Endothelial cell of umbilical vein (primary cell): Measurements from ENCODE around the gene CUX1. TPM values are rescaled to one million over a fixed set of nuclear protein-coding genes. Genes with fewer than 3 reads are reported as not detected.
A peak's percentile ranks its signal among the peaks of the same experiment; 100 is the strongest.

Source experiments
- BruUV-seq: library from RNA; stranded (reverse); fragments of 400-500 nt; replicated peaks from 2 replicates; lab custom pipeline; 2021; lab: Mats Ljungman, UMichigan
- CTCF ChIA-PET: fragments of 300-600, 350-600 bp; sonication (Branson Sonifier 250); formaldehyde crosslinking; loops from one replicate; lab custom pipeline; 2021; ENCODE audit warnings: antibody characterized with exemption, inconsistent platforms; lab: Charles Lee
- POLR2A ChIA-PET: fragments of 300-600, 350-600 bp; sonication (Branson Sonifier 250); formaldehyde crosslinking; loops from one replicate; lab custom pipeline; 2021; ENCODE audit warnings: antibody characterized with exemption, inconsistent platforms; lab: Charles Lee
- DNase-seq: peaks from one replicate; pipeline ENCODE4 v3.0.0-alpha.2; 2011; ENCODE audit warnings: low read depth, low spot score
- FAIRE-seq: peaks from 2 replicates; lab custom pipeline; 2011; peaks lifted over from hg19 to GRCh38; lab: Jason Lieb, UNC
- H2AFZ ChIP-seq: 2 replicates; pipeline ENCODE4 v1.6.0; 2012; ENCODE audit warnings: low read depth, low read length, control low read depth, inconsistent platforms
- H3K27ac ChIP-seq: 2 replicates; pipeline ENCODE4 v1.5.1; 2011; ENCODE audit warnings: low read depth, mild to moderate bottlenecking, control low read depth, low read length, moderate library complexity; ENCODE audit not compliant: insufficient read depth
- H3K27me3 ChIP-seq, 2 experiments: 2 replicates each; pipeline versions ENCODE4 v1.6.0 to v1.6.1; 2011; ENCODE audit warnings: low read length in 2 of 2, mixed read lengths in 1 of 2; ENCODE audit not compliant: control insufficient read depth in 2 of 2, insufficient read depth in 2 of 2
- H3K36me3 ChIP-seq, 2 experiments: 2 replicates in 1 of 2; 3 replicates in 1 of 2; pipeline ENCODE4 v1.5.1; 2011; ENCODE audit warnings: low read length in 2 of 2, mild to moderate bottlenecking in 1 of 2, moderate library complexity in 1 of 2; ENCODE audit not compliant: control insufficient read depth in 2 of 2, insufficient read depth in 2 of 2; ENCODE audit errors: extremely low read depth in 1 of 2
- H3K4me1 ChIP-seq: 3 replicates; pipeline ENCODE4 v1.5.1; 2011; ENCODE audit warnings: mild to moderate bottlenecking, low read length; ENCODE audit not compliant: control insufficient read depth, insufficient read depth; ENCODE audit errors: extremely low read depth
- H3K4me2 ChIP-seq: 2 replicates; pipeline ENCODE4 v1.6.1; 2011; ENCODE audit warnings: low read length, control low read depth, mixed read lengths; ENCODE audit not compliant: insufficient read depth
- H3K4me3 ChIP-seq, 3 experiments: fragments of 200-600 bp in 1 of 3; sonication (generic), shearing (Covaris generic) in 1 of 3; replicated peaks in 1 of 3; 2 replicates each; pipeline ENCODE4 v1.5.1; 2011 to 2016; ENCODE audit warnings: control low read depth in 3 of 3, low read length in 3 of 3, mild to moderate bottlenecking in 2 of 3, inconsistent platforms in 1 of 3, low read depth in 1 of 3, moderate library complexity in 1 of 3; ENCODE audit not compliant: insufficient read depth in 1 of 3
- H3K79me2 ChIP-seq: 2 replicates; pipeline ENCODE4 v1.6.0; 2012; ENCODE audit warnings: low read length, inconsistent platforms; ENCODE audit not compliant: control insufficient read depth, insufficient read depth
- H3K9ac ChIP-seq: replicated peaks from 2 replicates; pipeline ENCODE3; 2011; ENCODE audit warnings: low read length, control low read depth; ENCODE audit not compliant: insufficient read depth; ENCODE audit errors: extremely low read depth
- H3K9me1 ChIP-seq: replicated peaks from 3 replicates; pipeline ENCODE4 v1.6.0; 2011; ENCODE audit warnings: mild to moderate bottlenecking, low read length; ENCODE audit not compliant: control insufficient read depth, insufficient read depth; ENCODE audit errors: extremely low read depth
- H3K9me3 ChIP-seq: replicated peaks from 2 replicates; pipeline ENCODE4 v1.5.1; 2012; ENCODE audit warnings: low read length, inconsistent platforms; ENCODE audit not compliant: control insufficient read depth, insufficient read depth
- H4K20me1 ChIP-seq: replicated peaks from 2 replicates; pipeline ENCODE3; 2011; ENCODE audit warnings: mild to moderate bottlenecking, low read length; ENCODE audit not compliant: control insufficient read depth, insufficient read depth; ENCODE audit errors: extremely low read depth
- EZH2 ChIP-seq: IDR thresholded peaks from 2 replicates; pipeline ENCODE4 v1.6.1; 2012; ENCODE audit warnings: borderline replicate concordance, low read depth, mild to moderate bottlenecking, moderate library complexity, low read length, inconsistent platforms; ENCODE audit not compliant: severe bottlenecking
- FOS ChIP-seq: IDR thresholded peaks from 2 replicates; pipeline ENCODE4 v1.6.1; 2011; ENCODE audit warnings: mild to moderate bottlenecking, low read length, moderate library complexity, borderline replicate concordance; ENCODE audit not compliant: insufficient read depth
- GATA2 ChIP-seq: IDR thresholded peaks from 2 replicates; pipeline ENCODE4 v1.7.0; 2011; ENCODE audit warnings: low read depth, mild to moderate bottlenecking, moderate library complexity, mixed read lengths, low read length; ENCODE audit not compliant: insufficient read length, insufficient read depth
- JUN ChIP-seq: IDR thresholded peaks from 2 replicates; pipeline ENCODE4 v1.6.1; 2011; ENCODE audit warnings: borderline replicate concordance, low read depth; ENCODE audit not compliant: insufficient read length, insufficient read depth
- MYC ChIP-seq: IDR thresholded peaks from one replicate; pipeline ENCODE4 v1.6.1; 2011; ENCODE audit warnings: mild to moderate bottlenecking, low read depth, low read length
- POLR2A ChIP-seq: IDR thresholded peaks from 2 replicates; pipeline ENCODE4 v1.6.1; 2012; ENCODE audit warnings: low read depth, mild to moderate bottlenecking, control low read depth, low read length
- POLR2AphosphoS5 ChIP-seq: IDR thresholded peaks from 2 replicates; pipeline ENCODE4 v1.6.1; 2012; ENCODE audit warnings: low read depth, mild to moderate bottlenecking, control low read depth, low read length, moderate library complexity; ENCODE audit not compliant: insufficient read depth
- dilution Hi-C: fragments of 300-500 bp; cut with MboI; formaldehyde crosslinking; loops from one replicate; pipeline ENCODE4 v1.15.0; 2019; ENCODE audit warnings: low sequenced_read_pairs; ENCODE audit not compliant: extremely low pct_ligation_motif_present
- intact Hi-C: fragments of 100-400 bp; cut with micrococcal nuclease; formaldehyde crosslinking; loops from one replicate; pipeline ENCODE4 v1.10.0; 2022
- polyA plus RNA-seq, 4 experiments: library from polyadenylated mRNA; depleted of rRNA in 3 of 4; stranded (reverse) in 3 of 4; unstranded in 1 of 4; fragments of >200 nt; gene quantifications; 2 replicates each; pipeline versions ENCODE4 v1.2.1 to v1.2.3, GENCODE V29; 2011 to 2012; ENCODE audit warnings: missing spikeins in 1 of 4
- total RNA-seq: library from RNA; stranded (reverse); gene quantifications from 2 replicates; pipeline ENCODE4 v1.2.3, GENCODE V29; 2021
- TF ChIP-seq, protein P1 (sequence below), 2 donors: IDR thresholded peaks; 1 replicate in 1 of 2; 2 replicates in 1 of 2; pipeline ENCODE4 v1.5.1; 2011; ENCODE audit warnings: low read length in 2 of 2, mild to moderate bottlenecking in 2 of 2, moderate library complexity in 2 of 2, control low read depth in 1 of 2, inconsistent platforms in 1 of 2, low read depth in 1 of 2; ENCODE audit not compliant: insufficient read depth in 1 of 2; ENCODE audit errors: extremely low read depth in 1 of 2
- TF ChIP-seq, protein P2 (sequence below): IDR thresholded peaks from 2 replicates; pipeline ENCODE4 v1.6.1; 2011; ENCODE audit not compliant: insufficient read depth, insufficient read length

Gene CUX1
- total and polyA plus RNA-seq, 2 donors (not counting 3 experiments of a cell fraction or from before 2014, with no cell fraction given), result 13.8 to 49.8 TPM

DNA sequence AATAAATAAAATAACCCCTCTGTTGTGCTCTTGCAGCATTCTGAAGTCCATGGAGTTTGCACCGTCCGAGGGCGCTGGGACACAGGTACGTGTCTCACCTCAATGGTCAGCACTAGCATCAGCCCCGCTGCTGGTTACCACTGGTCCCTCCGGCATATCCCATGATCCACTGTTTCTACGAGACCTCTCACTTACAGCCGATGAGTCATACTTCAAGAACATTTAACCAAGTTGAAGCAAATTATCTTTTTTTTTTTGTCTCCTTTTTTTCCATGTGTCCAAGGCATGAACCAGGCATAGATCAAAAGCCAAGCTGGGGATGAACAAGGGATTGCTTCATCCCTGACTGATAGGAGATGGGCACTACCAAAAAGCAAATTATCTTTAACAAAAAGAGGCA, 376.4 kb downstream of the CUX1 start:
- H3K79me2 ChIP-seq, result no peaks in the 10 kb centered on the region
- no peak for FAIRE-seq
- no peak for DNase-seq
- ChIA-PET CTCF (interaction anchor here (1.3 kb wide), 1 partner anchor 651 kb away, joined by 4 read pairs; no protein-coding TSS in a partner anchor), POLR2A (no interaction called here)
- H3K4me2 ChIP-seq, result no peak overlapping the region
- BruUV-seq, result no TSS peak
- intact Hi-C loops (no loop called here), dilution Hi-C loops (no loop called here)
- H3K27me3 ChIP-seq, result no peaks in the 10 kb centered on the region
- no peaks in the 10 kb centered on the region for H3K9me3 ChIP-seq
- TF ChIP-seq, protein P1, sequence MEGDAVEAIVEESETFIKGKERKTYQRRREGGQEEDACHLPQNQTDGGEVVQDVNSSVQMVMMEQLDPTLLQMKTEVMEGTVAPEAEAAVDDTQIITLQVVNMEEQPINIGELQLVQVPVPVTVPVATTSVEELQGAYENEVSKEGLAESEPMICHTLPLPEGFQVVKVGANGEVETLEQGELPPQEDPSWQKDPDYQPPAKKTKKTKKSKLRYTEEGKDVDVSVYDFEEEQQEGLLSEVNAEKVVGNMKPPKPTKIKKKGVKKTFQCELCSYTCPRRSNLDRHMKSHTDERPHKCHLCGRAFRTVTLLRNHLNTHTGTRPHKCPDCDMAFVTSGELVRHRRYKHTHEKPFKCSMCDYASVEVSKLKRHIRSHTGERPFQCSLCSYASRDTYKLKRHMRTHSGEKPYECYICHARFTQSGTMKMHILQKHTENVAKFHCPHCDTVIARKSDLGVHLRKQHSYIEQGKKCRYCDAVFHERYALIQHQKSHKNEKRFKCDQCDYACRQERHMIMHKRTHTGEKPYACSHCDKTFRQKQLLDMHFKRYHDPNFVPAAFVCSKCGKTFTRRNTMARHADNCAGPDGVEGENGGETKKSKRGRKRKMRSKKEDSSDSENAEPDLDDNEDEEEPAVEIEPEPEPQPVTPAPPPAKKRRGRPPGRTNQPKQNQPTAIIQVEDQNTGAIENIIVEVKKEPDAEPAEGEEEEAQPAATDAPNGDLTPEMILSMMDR (IDR thresholded peaks at IDR 0.05; ENCODE audit: extremely low read depth in 1 of 2, insufficient read depth in 1 of 2, low read depth in 1 of 2, low read length in 2 of 2), result no peak
- peak; percentile 11 for TF ChIP-seq JUN
- no peak overlapping the region for H3K9ac ChIP-seq
- no peaks in the 10 kb centered on the region for H3K4me1 ChIP-seq
- H3K36me3 ChIP-seq, result peaks cover 0 to 17% of the 10 kb centered on the region in 2 experiments
- H3K4me3 ChIP-seq, result no peak overlapping the region
- H2AFZ ChIP-seq, result no peak overlapping the region
- H3K27ac ChIP-seq, result no peak overlapping the region
- H3K9me1 ChIP-seq, result no peaks in the 10 kb centered on the region
- no peaks in the 10 kb centered on the region for H4K20me1 ChIP-seq

DNA sequence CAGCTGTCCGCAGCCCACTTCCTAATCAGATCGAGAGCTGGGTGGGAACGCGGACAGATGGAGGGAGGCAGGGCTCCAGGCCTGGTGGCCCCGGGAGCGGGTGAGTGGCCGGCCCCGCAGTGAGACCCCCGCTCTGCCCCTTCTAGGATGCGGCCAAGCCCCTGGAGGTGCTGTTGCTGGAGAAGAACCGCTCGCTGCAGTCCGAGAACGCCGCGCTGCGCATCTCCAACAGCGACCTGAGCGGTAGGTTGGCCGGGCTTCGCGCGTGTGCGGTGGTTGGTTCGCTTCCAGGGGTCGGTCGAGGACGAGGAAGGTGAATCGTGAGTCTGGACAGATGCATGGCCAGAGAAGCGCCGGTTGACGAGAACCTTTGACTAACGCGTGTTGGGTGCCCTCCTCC, 377.9 kb downstream of the CUX1 start:
- Histone ChIP-seq H3K9me3 (no peaks in the 10 kb centered on the region), H3K9ac (no peak overlapping the region), H4K20me1 (no peaks in the 10 kb centered on the region), H3K27ac (no peak overlapping the region), H3K27me3 (no peaks in the 10 kb centered on the region), H3K9me1 (no peaks in the 10 kb centered on the region), H3K4me1 (no peaks in the 10 kb centered on the region), H3K4me3 (no peak overlapping the region), H2AFZ (no peak overlapping the region), H3K36me3 (peaks cover 0 to 12% of the 10 kb centered on the region in 2 experiments), H3K4me2 (no peak overlapping the region), H3K79me2 (no peaks in the 10 kb centered on the region)
- intact Hi-C loops (no loop called here), dilution Hi-C loops (no loop called here)
- POLR2A ChIA-PET, result no interaction called here
- CTCF ChIA-PET, result no interaction called here
- no peak for DNase-seq
- no peak for FAIRE-seq
- no TSS peak for BruUV-seq
- TF ChIP-seq MYC (no peak), EZH2 (no peak), JUN (no peak), FOS (no peak), POLR2A (no peak), POLR2AphosphoS5 (no peak), GATA2 (no peak)
- TF ChIP-seq, protein P2, sequence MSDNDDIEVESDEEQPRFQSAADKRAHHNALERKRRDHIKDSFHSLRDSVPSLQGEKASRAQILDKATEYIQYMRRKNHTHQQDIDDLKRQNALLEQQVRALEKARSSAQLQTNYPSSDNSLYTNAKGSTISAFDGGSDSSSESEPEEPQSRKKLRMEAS, result no peak
- TF ChIP-seq, protein P1 (IDR thresholded peaks at IDR 0.05; ENCODE audit: extremely low read depth in 1 of 2, insufficient read depth in 1 of 2, low read depth in 1 of 2, low read length in 2 of 2), result no peak
